H1 (cell line): ENCODE measurements around the gene ZNF764.

ENCODE experiments used
- CBX5 ChIP-seq: fragments of 300-800, 300-1000 bp; sonication (generic); IDR thresholded peaks from 2 replicates; pipeline ENCODE4 v1.7.1; 2016; ENCODE audit warnings: antibody characterized with exemption, low read length, low read depth
- CTCF ChIP-seq, 3 experiments: IDR thresholded peaks; 1 replicate in 2 of 3; 2 replicates in 1 of 3; pipeline versions ENCODE4 v1.5.1 to v1.6.1; 2011; ENCODE audit warnings: low read length in 3 of 3, mild to moderate bottlenecking in 3 of 3, inconsistent platforms in 2 of 3, low read depth in 1 of 3, moderate library complexity in 1 of 3; ENCODE audit not compliant: insufficient read depth in 1 of 3; ENCODE audit errors: control extremely low read depth in 1 of 3
- POLR2A ChIP-seq, 2 experiments: IDR thresholded peaks; 1 replicate in 1 of 2; 2 replicates in 1 of 2; pipeline ENCODE4 v1.6.1; 2011; ENCODE audit warnings: low read depth in 2 of 2, low read length in 2 of 2, mild to moderate bottlenecking in 2 of 2; ENCODE audit errors: control extremely low read depth in 1 of 2
- SIX5 ChIP-seq: IDR thresholded peaks from 2 replicates; pipeline ENCODE4 v1.6.1; 2011; ENCODE audit warnings: mild to moderate bottlenecking, low read depth, low read length

GRCh38 chr16:30555315-30556124 lies 2.7 kb downstream of the ZNF764 start:
- no peak for TF ChIP-seq CTCF (IDR thresholded peaks at IDR 0.05; ENCODE audit: control extremely low read depth in 1 of 3, insufficient read depth in 1 of 3, low read depth in 1 of 3, low read length in 3 of 3)
- TF ChIP-seq CBX5 = no peak
- TF ChIP-seq POLR2A (IDR thresholded peaks at IDR 0.05; ENCODE audit: control extremely low read depth in 1 of 2, low read depth in 2 of 2, low read length in 2 of 2) = no peak
- no peak for TF ChIP-seq SIX5
